ENCODE measurements around the gene RYR1.

GRCh38 chr19:38455031-38455430 lies 21.5 kb downstream of the RYR1 start:
- TF ChIP-seq TAF1 (IDR thresholded peaks at IDR 0.05; ENCODE audit: borderline replicate concordance, low read depth, low read length) (no peak), POLR2A (IDR thresholded peaks at IDR 0.05; ENCODE audit: low read depth, low read length) (no peak), POLR2AphosphoS5 (IDR thresholded peaks at IDR 0.05; ENCODE audit: low read depth, low read length) (no peak)

Data from GM12892 (cell line).